ENCODE results near the gene CMTM3.
"Not testable (repeated sequence)": the region's sequence is repeated elsewhere in the genome, so short reads cannot be mapped to it uniquely, and the experiment has no call there.

The CMTM3 gene

GRCh38 chr16:66636199-66636598 is 31.7 kb downstream of the CMTM3 start:
- DNase-seq (ENCODE audit: low read depth) = no peak

- DNase-seq (ENCODE audit: low read depth) = no peak
These were observed 33.3 kb downstream of the CMTM3 start for GRCh38 chr16:66637806-66638205.

- no peak for DNase-seq (ENCODE audit: low read depth)
These were observed 34.8 kb downstream of the CMTM3 start for GRCh38 chr16:66639091-66639885.

GRCh38 chr16:66640724-66641314 is 36.3 kb downstream of the CMTM3 start:
- DNase-seq (ENCODE audit: low read depth) = no peak

- no peak for DNase-seq (ENCODE audit: low read depth)
These were observed 36.9 kb downstream of the CMTM3 start for GRCh38 chr16:66641387-66641786.

- DNase-seq (ENCODE audit: low read depth) = no peak
These were observed 43.4 kb downstream of the CMTM3 start for GRCh38 chr16:66647866-66648265.

- DNase-seq (ENCODE audit: low read depth) = no peak
These were observed 44.7 kb downstream of the CMTM3 start for GRCh38 chr16:66649167-66649566.

GRCh38 chr16:66649636-66650205 is 45.2 kb downstream of the CMTM3 start:
- DNase-seq (ENCODE audit: low read depth) = no peak

- DNase-seq (ENCODE audit: low read depth) = peak; percentile 79
These were observed 46.4 kb downstream of the CMTM3 start for GRCh38 chr16:66650707-66651473.

- DNase-seq (ENCODE audit: low read depth) = no peak
These were observed 46.9 kb downstream of the CMTM3 start for GRCh38 chr16:66651474-66651765.

GRCh38 chr16:66651965-66652364 is 47.5 kb downstream of the CMTM3 start:
- no peak for DNase-seq (ENCODE audit: low read depth)

GRCh38 chr16:66652661-66653360 is 48.3 kb downstream of the CMTM3 start:
- no peak for DNase-seq (ENCODE audit: low read depth)

GRCh38 chr16:66653581-66654350 is 49.3 kb downstream of the CMTM3 start:
- DNase-seq (ENCODE audit: low read depth) = no peak

- no peak for DNase-seq (ENCODE audit: low read depth)
These were observed 52.0 kb downstream of the CMTM3 start for GRCh38 chr16:66656547-66656946.

GRCh38 chr16:66658143-66658859 is 53.8 kb downstream of the CMTM3 start:
- DNase-seq (ENCODE audit: low read depth) = no peak

- DNase-seq (ENCODE audit: low read depth) = no peak
These were observed 54.3 kb downstream of the CMTM3 start for GRCh38 chr16:66658860-66659190.

GRCh38 chr16:66660422-66661209 is 56.1 kb downstream of the CMTM3 start:
- peak; percentile 59 for DNase-seq (ENCODE audit: low read depth)

- no peak for DNase-seq (ENCODE audit: low read depth)
These were observed 56.7 kb downstream of the CMTM3 start for GRCh38 chr16:66661210-66661560.

- not testable (repeated sequence) for DNase-seq (ENCODE audit: low read depth)
These were observed 57.3 kb downstream of the CMTM3 start for GRCh38 chr16:66661671-66662346.
